ENCODE data around the gene ZNF548. TPM values are rescaled to one million over a fixed set of nuclear protein-coding genes. Genes with fewer than 3 reads are reported as not detected.
A peak's percentile ranks its signal among the peaks of the same experiment; 100 is the strongest.
"Not testable (repeated sequence)": the region's sequence is repeated elsewhere in the genome, so short reads cannot be mapped to it uniquely, and the experiment has no call there.

ZNF548 gene
- total RNA-seq, 2 donors from 2014 or later, result 48.2 to 49.1 TPM

DNA sequence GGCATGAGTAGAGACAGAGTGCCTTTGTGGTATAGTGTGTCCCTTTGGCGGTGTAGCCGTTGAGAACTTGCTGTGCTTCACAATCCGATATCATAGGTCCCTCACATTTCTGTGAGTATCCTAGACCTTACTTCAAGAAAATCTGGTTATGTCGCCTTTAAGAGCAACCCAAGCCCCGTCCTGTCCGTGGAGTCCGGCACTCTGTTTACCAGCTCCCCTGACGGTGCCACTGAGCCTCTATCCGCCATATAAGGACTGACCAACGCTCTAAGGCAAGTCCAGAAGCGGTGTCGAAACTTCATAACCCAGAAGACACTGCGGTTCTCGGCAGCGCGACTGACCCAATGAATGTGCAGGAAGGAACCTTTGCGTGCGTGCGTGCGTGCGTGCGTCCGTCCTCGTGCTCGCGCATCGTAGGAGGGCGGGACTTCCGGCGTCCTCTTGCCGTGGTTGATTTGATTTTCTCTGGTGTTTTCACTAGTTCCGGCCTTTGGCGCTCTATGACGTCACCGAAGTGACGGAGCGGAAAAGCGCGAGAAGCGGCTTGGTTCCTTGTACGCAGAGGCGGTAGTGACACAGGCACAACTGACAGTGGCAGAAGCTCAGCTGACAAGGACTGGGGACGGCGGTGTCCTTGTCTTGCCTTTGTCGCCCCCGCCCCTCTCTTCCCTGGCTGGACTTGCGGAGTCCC is 26.5 kb upstream of the ZNF548 start, which contains the start of the genes TRAPPC2B and ZNF547:
TRAPPC2B (plus strand) TSS at position 555 of the 691 bp plus-strand sequence. CDS start 1,283 bp downstream, outside the sequence.
ZNF547 (plus strand) TSS at position 555 of the 691 bp plus-strand sequence. CDS start 5,005 bp downstream, outside the sequence.
- H3K36me3 ChIP-seq, result peaks cover 4% of the 10 kb centered on the region
- TF ChIP-seq, protein P1, sequence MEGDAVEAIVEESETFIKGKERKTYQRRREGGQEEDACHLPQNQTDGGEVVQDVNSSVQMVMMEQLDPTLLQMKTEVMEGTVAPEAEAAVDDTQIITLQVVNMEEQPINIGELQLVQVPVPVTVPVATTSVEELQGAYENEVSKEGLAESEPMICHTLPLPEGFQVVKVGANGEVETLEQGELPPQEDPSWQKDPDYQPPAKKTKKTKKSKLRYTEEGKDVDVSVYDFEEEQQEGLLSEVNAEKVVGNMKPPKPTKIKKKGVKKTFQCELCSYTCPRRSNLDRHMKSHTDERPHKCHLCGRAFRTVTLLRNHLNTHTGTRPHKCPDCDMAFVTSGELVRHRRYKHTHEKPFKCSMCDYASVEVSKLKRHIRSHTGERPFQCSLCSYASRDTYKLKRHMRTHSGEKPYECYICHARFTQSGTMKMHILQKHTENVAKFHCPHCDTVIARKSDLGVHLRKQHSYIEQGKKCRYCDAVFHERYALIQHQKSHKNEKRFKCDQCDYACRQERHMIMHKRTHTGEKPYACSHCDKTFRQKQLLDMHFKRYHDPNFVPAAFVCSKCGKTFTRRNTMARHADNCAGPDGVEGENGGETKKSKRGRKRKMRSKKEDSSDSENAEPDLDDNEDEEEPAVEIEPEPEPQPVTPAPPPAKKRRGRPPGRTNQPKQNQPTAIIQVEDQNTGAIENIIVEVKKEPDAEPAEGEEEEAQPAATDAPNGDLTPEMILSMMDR (IDR thresholded peaks at IDR 0.05), result no peak
- peaks cover 25% of the 10 kb centered on the region for H3K9me3 ChIP-seq
- peak; percentile 100 for ATAC-seq (ENCODE audit: insufficient number of reproducible peaks, low FRiP score, low read depth)
- peak; percentile 94 for DNase-seq (ENCODE audit: low spot score)
- H3K4me3 ChIP-seq, result peak within 1 kb of the TSS; percentile 95
- H3K4me1 ChIP-seq (ENCODE audit: control insufficient read depth in 1 of 2, low read depth in 2 of 2), result peaks cover 0 to 15% of the 10 kb centered on the region in 2 donors
- H3K27ac ChIP-seq, result peak within 1 kb of the TSS; percentile 71 to 87
- no peaks in the 10 kb centered on the region for H3K27me3 ChIP-seq (replicated peaks; ENCODE audit: insufficient read depth)

DNA sequence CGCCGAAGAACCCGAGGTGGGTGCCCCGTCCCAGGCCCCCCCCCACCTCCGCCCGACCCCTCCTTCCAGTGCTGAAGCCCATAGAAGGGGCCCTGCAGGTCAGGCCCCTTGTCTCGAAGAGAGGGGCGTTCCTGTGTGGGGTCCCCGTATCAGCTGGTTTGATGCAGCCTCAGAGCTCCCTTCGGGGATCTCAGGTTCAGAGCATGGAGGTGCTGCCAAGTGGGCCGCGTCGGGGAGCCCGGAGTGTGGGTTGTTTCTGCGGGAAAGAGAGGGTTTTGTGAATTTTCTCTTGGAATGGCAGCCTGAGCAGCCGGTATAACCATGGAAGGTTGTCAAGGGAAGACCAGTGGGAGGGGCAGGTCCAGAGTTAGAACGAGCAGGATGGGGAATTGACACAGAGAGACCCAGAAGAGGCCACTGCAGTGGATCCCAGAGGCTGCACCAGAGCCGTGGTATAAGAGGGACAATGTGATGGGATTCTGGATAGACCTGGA is 25.9 kb upstream of the ZNF548 start:
- H3K4me3 ChIP-seq, result peak overlapping the region; percentile 95
- ATAC-seq (ENCODE audit: insufficient number of reproducible peaks, low FRiP score, low read depth) (no peak), DNase-seq (ENCODE audit: low spot score) (no peak)
- TF ChIP-seq, protein P1 (IDR thresholded peaks at IDR 0.05), result no peak
- no peaks in the 10 kb centered on the region for H3K27me3 ChIP-seq (replicated peaks; ENCODE audit: insufficient read depth)
- peaks cover 1% of the 10 kb centered on the region for H3K36me3 ChIP-seq
- peaks cover 0 to 15% of the 10 kb centered on the region in 2 donors for H3K4me1 ChIP-seq (ENCODE audit: control insufficient read depth in 1 of 2, low read depth in 2 of 2)
- peak overlapping the region; percentile 71 to 87 for H3K27ac ChIP-seq
- peaks cover 22% of the 10 kb centered on the region for H3K9me3 ChIP-seq

DNA sequence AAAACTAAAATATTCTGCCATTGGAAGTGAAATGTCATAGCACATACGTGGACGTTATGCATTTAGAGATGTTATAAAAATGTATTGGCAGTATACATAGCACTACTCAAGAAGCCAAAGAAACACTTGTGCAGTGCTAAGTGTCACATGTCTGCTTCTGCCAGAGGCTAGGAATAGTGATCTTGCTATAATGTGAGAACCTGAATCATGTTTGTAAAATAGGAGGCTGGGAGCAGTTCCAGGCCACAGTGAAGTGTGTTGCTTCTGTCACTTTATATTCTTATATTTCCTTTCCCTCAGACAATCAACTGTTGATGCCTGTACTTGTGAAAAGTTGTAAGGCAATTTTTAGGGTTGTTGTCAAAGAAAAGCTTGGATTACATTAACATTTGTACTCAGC is 22.9 kb upstream of the ZNF548 start:
- H3K27ac ChIP-seq, result no peak overlapping the region
- peaks cover 7% of the 10 kb centered on the region for H3K36me3 ChIP-seq
- H3K9me3 ChIP-seq, result peaks cover 8% of the 10 kb centered on the region
- no peak for ATAC-seq (ENCODE audit: insufficient number of reproducible peaks, low FRiP score, low read depth)
- no peaks in the 10 kb centered on the region for H3K27me3 ChIP-seq (replicated peaks; ENCODE audit: insufficient read depth)
- DNase-seq (ENCODE audit: low spot score), result no peak
- peaks cover 0 to 15% of the 10 kb centered on the region in 2 donors for H3K4me1 ChIP-seq (ENCODE audit: control insufficient read depth in 1 of 2, low read depth in 2 of 2)
- H3K4me3 ChIP-seq, result no peak overlapping the region
- TF ChIP-seq, protein P1 (IDR thresholded peaks at IDR 0.05), result no peak

DNA sequence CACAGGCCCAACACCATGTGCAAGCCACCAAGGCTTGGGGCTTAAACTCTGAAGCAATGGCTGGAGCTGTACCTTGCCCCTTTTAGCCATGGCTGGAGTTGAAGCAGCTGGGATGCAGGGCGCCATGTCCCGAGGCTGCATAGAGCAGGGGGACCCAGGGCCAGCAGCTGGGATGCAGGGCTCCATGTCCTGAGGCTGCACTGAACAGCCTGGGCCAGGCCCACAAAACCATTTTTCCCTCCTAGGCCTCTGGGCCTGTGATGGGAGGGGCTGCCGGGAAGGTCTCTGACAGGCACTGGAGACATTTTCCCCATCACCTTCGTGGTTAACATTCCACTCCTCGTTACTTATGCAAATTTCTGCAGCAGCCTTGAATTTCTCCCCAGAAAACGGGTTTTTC is 15.5 kb upstream of the ZNF548 start:
- no peak for ATAC-seq (ENCODE audit: insufficient number of reproducible peaks, low FRiP score, low read depth)

DNA sequence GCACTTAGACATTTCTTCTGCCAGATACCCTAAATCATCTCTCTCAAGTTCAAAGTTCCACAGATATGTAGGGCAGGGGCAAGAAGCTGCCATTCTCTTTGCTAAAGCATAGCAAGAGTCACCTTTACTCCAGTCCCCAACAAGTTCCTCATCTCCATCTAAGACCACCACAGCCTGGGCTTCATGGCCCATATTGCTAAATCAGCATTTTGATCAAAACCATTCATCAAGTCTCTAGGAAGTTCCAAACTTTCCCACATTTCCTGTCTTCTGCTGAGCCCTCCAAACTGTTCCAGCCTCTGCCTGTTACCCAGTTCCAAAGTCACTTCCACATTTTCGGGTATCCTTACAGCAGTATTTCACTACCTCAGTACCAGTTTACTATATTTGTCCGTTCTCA is 15.0 kb upstream of the ZNF548 start:
- H3K27ac ChIP-seq; DNase-seq (ENCODE audit: low spot score); H3K27me3 ChIP-seq (replicated peaks; ENCODE audit: insufficient read depth); H3K4me3 ChIP-seq; H3K4me1 ChIP-seq (ENCODE audit: control insufficient read depth in 1 of 2, low read depth in 2 of 2); ATAC-seq (ENCODE audit: insufficient number of reproducible peaks, low FRiP score, low read depth): not testable (repeated sequence)
- H3K9me3 ChIP-seq, result peaks cover 40% of the 10 kb centered on the region
- peaks cover 62% of the 10 kb centered on the region for H3K36me3 ChIP-seq

More for the DNA sequence above, 15.5 kb upstream of the ZNF548 start:
- peaks cover 62% of the 10 kb centered on the region for H3K36me3 ChIP-seq
- no peaks in the 10 kb centered on the region for H3K4me1 ChIP-seq (ENCODE audit: control insufficient read depth in 1 of 2, low read depth in 2 of 2)
- TF ChIP-seq, protein P1 (IDR thresholded peaks at IDR 0.05), result no peak
- H3K4me3 ChIP-seq, result no peak overlapping the region
- H3K27me3 ChIP-seq (replicated peaks; ENCODE audit: insufficient read depth), result no peaks in the 10 kb centered on the region
- DNase-seq (ENCODE audit: low spot score), result no peak
- H3K27ac ChIP-seq, result no peak overlapping the region
- peaks cover 36% of the 10 kb centered on the region for H3K9me3 ChIP-seq
